ENCODE measurements around the gene CEP57L1.
"Not testable (repeated sequence)": the region's sequence is repeated elsewhere in the genome, so short reads cannot be mapped to it uniquely, and the experiment has no call there.

CEP57L1 gene

GRCh38 chr6:109105681-109106080, 10.4 kb downstream of the CEP57L1 start:
- no peak for DNase-seq (ENCODE audit: low read depth in 2 of 2)

DNA sequence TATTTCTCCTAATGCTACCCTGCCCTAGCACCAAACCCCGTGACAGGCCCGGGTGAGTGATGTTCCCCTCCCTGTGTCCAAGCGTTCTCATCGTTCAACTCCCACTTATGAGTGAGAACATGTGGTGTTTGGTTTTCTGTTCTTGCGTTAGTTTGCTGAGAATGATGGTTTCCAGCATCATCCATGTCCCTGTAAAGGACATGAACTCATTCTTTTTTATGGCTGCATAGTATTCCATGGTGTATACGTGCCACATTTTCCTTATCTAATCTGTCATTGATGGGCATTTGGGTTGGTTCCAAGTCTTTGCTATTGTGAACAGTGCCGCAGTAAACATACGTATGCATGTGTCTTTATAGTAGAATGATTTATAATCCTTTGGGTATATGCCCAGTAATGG, 14.4 kb downstream of the CEP57L1 start:
- not testable (repeated sequence) for DNase-seq (ENCODE audit: low read depth in 2 of 2)

DNA sequence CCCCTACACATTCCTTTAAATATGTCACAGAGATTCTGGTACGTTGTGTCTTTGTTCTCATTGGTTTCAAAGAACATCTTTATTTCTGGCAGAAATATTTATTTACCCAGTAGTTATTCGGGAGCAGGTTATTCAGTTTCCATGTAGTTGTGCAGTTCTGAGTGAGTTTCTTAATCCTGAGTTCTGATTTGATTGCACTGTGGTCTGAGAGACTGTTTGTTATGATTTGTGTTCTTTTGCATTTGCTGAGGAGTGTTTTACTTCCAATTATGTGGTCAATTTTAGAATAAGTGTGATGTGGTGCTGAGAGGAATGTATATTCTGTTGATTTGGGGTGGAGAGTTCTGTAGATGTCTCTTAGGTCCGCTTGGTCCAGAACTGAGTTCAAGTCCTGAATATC, 17.4 kb downstream of the CEP57L1 start:
- DNase-seq (ENCODE audit: low read depth in 2 of 2), result not testable (repeated sequence)

DNA sequence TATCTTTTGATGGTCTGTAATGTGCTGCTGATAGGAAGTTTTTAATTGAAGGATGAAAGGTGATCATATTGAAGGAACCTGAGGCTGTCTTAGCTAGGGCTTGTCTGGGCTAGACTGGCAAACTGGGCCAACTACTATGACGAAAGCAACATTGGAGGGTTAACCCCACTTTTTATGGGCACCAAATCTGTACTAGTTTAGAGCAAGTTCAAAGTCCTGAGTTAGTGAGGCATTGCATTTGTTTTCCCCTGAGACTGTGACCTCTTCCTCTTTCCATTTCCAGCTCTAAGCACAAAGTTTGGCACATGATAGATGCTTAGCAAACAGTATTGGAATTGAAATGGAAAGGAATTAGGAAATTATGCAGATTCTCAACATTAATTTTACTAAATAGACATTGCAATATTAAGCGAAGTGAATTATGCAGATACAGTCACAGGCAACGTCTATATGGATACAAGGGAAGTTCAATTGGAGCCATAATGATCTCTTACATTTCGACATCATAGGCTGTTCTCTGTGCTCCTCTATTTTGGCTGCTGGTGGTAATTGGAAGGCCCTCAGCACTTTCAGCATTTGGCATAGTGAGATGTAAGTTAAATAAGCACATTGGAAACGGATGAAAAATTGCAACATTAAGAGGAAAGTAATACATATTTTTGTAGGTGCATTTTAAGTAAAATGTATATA, 22.2 kb downstream of the CEP57L1 start:
- no peak for DNase-seq (ENCODE audit: low read depth in 2 of 2)

DNA sequence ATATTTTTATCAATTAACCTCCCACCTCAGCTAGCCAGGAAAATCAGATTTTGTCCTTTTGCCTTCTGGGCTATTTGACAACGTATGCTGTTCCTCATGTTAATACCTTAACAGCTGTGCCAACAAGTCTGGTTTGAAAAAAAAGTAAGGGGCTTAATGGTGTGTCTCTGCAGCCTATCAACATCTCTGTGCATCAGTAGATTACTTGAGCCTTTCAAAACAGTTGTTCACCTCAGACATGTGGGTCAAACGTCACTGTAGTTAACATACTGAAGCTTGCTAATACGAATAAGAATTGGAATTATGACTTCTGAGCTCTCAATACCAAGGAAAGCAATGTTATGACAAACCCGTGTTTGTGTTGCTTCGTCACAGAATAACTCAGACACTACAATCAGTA, 23.0 kb downstream of the CEP57L1 start:
- no peak for DNase-seq (ENCODE audit: low read depth in 2 of 2)

GRCh38 chr6:109118871-109119354, 23.6 kb downstream of the CEP57L1 start:
- DNase-seq (ENCODE audit: low read depth in 2 of 2), result no peak

DNA sequence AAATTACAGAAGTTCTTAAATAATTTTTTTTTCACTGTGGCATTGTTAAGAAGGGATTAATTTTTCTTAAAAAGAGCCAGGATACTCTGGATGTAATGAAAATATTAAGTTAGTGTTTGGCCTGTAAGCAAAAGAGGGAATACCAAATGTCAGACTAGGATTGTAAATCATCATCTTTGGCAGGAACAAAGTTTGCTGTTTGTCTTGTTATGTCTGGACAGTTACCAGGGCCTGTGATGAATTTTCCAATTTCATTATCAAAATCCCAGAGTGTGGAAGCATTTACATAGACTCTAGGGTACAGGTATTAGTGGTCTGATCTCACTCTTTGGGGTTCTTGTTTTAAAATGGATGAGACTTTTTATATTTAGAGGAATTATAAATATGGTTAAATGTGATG, 26.1 kb downstream of the CEP57L1 start:
- DNase-seq (ENCODE audit: low read depth in 2 of 2), result no peak

DNA sequence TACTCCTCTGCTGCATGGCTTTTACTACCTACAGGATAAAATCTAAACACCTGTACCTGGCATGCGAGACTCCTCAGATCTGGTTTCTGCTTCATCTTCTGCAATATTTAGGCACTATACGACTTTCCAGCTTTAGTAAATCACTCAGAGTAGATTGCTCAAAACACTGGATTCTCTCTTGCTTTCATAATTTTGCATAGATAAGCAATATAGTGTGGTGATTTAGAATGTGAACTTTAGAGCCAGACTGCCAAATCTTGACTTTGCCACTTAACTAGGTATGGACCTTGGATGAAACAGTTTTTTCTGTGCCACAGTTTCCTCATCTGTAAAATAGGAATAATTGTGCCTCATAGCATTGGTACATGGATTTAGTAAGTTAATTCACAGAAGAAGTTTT, 28.9 kb downstream of the CEP57L1 start:
- DNase-seq (ENCODE audit: low read depth in 2 of 2), result no peak

DNA sequence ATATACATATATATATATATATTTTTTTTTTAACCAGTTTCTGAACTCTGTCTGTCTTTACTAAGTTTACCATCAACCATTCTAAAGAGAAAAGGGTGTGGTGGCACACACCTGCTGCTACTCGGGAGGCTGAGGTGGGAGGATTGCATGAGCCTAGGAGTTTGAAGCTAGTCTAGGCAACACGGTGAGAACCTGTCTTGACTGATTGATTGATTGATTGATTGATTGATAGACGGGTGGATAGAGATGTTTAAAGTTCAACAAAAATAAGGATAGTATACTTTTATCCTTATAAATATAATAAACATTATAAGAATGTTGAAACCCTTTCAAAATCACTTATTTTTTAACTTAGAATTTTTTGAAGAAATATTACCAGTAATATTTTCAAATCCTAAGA, 30.2 kb downstream of the CEP57L1 start:
- DNase-seq (ENCODE audit: low read depth in 2 of 2), result no peak

- no peak for DNase-seq (ENCODE audit: low read depth in 2 of 2)
Observed at GRCh38 chr6:109130065-109130464, 34.8 kb downstream of the CEP57L1 start.

GRCh38 chr6:109135600-109135999, 40.3 kb downstream of the CEP57L1 start:
- DNase-seq (ENCODE audit: low read depth in 2 of 2), result not testable (repeated sequence)

DNA sequence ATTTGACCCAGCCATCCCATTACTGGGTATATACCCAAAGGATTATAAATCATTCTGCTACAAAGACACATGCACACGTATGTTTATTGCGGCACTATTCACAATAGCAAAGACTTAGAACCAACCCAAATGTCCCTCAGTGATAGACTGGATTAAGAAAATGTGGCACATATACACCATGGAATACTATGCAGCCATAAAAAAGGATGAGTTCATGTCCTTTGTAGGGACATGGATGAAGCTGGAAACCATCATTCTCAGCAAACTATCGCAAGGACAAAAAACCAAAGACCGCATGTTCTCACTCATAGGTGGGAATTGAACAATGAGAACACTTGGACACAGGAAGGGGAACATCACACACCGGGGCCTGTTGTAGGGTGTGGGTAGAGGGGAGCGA, 40.7 kb downstream of the CEP57L1 start:
- DNase-seq (ENCODE audit: low read depth in 2 of 2), result not testable (repeated sequence)

DNA sequence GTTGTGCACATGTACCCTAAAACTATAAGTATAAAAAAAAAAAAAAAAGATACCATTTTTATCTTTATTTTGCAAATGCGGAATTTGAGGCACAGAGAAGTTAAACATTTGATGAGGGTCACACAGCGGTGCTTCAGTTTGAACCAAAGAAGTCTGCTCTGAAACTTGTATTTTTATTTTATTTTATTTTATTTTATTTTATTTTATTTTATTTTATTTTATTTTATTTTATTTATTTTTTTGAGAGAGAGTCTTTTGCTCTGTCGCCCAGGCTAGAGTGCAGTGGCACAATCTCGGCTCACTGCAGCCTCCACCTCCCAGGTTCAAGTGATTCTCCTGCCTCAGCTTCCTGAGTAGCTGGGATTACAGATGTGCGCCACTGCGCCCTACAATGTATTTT, 41.2 kb downstream of the CEP57L1 start:
- DNase-seq (ENCODE audit: low read depth in 2 of 2), result not testable (repeated sequence)

- DNase-seq (ENCODE audit: low read depth in 2 of 2), result no peak
Observed at GRCh38 chr6:109139109-109139508, 43.8 kb downstream of the CEP57L1 start.

GRCh38 chr6:109142067-109142466, 46.8 kb downstream of the CEP57L1 start:
- DNase-seq (ENCODE audit: low read depth in 2 of 2), result not testable (repeated sequence)

- DNase-seq (ENCODE audit: low read depth in 2 of 2), result no peak
Observed at GRCh38 chr6:109143191-109143590, 47.9 kb downstream of the CEP57L1 start.

DNA sequence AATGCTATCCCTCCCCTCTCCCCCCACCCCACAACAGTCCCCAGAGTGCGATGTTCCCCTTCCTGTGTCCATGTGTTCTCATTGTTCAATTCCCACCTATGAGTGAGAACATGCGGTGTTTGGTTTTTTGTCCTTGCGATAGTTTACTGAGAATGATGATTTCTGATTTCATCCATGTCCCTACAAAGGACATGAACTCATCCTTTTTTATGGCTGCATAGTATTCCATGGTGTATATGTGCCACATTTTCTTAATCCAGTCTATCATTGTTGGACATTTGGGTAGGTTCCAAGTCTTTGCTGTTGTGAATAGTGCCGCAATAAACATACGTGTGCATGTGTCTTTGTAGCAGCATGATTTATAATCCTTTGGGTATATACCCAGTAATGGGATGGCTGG, 52.9 kb downstream of the CEP57L1 start:
- DNase-seq (ENCODE audit: low read depth in 2 of 2), result not testable (repeated sequence)

DNA sequence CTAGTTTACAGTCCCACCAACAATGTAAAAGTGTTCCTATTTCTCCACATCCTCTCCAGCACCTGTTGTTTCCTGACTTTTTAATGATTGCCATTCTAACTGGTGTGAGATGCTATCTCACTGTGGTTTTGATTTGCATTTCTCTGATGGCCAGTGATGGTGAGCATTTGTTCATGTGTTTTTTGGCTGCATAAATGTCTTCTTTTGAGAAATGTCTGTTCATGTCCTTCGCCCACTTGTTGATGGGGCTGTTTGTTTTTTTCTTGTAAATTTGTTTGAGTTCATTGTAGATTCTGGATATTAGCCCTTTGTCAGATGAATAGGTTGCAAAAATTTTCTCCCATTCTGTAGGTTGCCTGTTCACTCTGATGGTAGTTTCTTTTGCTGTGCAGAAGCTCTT, 53.4 kb downstream of the CEP57L1 start:
- not testable (repeated sequence) for DNase-seq (ENCODE audit: low read depth in 2 of 2)

DNA sequence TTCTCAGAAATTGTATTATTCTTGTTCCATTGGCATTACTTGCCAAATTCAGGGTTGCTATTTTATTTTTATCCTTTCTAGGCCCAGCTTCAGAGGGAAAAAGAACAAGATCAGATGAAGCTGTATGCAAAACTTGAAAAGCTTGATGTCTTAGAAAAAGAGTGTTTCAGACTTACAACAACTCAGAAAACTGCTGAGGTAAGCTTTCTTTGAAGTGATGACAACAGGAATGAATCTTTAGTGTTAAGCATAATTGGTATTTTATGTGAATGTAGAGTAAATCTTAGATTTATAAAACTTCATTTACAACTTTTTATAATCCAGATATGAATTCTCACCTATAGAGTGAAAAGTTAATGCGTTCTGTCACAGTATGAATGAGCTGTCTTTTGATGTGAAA, 58.4 kb downstream of the CEP57L1 start:
- DNase-seq (ENCODE audit: low read depth in 2 of 2), result no peak

- no peak for DNase-seq (ENCODE audit: low read depth in 2 of 2)
Observed at GRCh38 chr6:109164331-109164730, 69.0 kb downstream of the CEP57L1 start.

- no peak for DNase-seq (ENCODE audit: low read depth in 2 of 2)
Observed at GRCh38 chr6:109165392-109165974, 70.2 kb downstream of the CEP57L1 start.

DNA sequence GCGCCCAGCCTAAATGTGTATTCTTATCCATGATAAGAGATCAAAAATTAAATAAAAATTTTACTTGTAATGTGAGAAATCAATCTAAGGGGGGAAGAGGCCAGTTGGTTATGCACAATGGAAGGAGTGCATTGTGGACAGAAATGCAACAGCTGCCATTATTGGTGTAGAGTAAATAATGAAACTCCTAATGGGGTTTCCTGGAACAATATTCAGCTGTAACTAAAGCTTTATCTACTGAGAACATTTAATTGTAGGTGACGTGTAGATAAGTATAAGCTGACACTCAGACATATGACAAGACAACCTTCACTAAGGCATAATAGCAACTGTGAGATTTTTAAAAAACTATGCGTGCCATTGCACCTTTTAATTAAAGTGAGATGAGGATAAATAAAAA, 71.4 kb downstream of the CEP57L1 start:
- DNase-seq (ENCODE audit: low read depth in 2 of 2), result no peak

DNA sequence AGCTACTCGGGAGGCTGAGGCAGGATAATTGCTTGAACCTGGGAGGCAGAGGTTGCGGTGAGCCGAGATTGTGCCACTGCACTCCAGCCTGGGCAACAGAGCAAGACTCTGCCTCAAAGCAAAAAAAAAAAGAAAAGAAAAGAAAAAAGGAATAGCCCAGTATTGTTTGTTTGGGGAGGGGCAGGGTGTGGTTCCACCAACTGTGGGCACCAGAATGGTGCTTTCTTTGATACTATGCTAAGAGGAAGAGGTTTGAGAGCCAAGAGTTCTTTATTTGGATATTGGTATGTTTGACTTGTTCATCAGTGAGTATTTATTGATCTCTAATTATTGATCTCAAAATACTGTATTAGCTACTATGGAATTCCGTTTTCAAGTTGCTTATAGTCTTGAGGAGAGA, 72.3 kb downstream of the CEP57L1 start:
- no peak for DNase-seq (ENCODE audit: low read depth in 2 of 2)

DNA sequence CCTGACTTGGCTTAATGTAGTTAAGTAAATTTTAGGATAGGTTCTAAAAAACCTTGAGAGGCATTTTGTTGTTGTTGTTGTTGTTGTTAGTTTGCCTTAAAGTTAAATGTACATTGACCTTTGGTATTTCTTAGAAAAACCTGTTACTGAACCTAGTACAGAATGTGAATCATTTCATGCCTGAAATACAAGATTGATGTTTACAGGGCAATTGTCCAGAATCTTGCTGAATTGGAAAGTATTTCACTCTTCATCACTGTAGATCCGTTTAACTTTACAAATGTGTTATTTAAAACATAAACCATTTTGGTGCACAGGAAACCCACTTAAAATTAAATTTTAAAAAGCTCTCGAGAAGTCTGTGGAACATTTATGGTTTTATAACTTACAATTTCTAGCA, 75.0 kb downstream of the CEP57L1 start:
- no peak for DNase-seq (ENCODE audit: low read depth in 2 of 2)
